Mammary epithelial cell (primary cell): ENCODE data around the gene UBE2V1.

Source experiments
- EZH2 ChIP-seq: IDR thresholded peaks from 2 replicates; pipeline ENCODE4 v1.6.1; 2012; ENCODE audit warnings: low read length, inconsistent platforms, borderline replicate concordance
- TF ChIP-seq, protein P1 (sequence below), 2 donors: IDR thresholded peaks in 1 of 2; conservative IDR thresholded peaks in 1 of 2; 2 replicates each; pipeline ENCODE4 v1.5.1; 2011 to 2012; ENCODE audit warnings: inconsistent platforms in 2 of 2, low read length in 2 of 2, mild to moderate bottlenecking in 2 of 2, control low read depth in 1 of 2, low read depth in 1 of 2; ENCODE audit not compliant: insufficient read depth in 1 of 2; ENCODE audit errors: extremely low read depth in 1 of 2

DNA sequence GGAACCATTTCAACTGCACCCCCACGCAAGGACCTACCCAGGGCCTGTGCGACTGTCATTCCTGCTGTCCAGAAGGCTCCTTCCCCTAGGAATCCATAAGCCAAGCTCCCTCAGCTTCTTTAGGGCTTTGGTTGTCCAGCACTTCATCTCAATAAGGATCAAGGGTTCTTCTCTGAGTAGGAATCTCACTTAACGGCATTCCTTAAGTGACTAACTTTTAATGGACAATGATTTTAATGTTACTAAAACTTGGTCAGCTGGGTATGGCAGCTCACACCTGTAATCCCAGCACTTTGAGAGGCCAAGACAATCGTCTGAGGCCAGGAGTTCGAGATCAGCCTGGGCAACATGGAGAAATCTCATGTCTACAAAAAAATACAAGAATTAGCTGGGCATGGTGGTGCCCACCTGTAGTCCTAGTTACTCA, 13.4 kb downstream of the UBE2V1 start:
- TF ChIP-seq, protein P1, sequence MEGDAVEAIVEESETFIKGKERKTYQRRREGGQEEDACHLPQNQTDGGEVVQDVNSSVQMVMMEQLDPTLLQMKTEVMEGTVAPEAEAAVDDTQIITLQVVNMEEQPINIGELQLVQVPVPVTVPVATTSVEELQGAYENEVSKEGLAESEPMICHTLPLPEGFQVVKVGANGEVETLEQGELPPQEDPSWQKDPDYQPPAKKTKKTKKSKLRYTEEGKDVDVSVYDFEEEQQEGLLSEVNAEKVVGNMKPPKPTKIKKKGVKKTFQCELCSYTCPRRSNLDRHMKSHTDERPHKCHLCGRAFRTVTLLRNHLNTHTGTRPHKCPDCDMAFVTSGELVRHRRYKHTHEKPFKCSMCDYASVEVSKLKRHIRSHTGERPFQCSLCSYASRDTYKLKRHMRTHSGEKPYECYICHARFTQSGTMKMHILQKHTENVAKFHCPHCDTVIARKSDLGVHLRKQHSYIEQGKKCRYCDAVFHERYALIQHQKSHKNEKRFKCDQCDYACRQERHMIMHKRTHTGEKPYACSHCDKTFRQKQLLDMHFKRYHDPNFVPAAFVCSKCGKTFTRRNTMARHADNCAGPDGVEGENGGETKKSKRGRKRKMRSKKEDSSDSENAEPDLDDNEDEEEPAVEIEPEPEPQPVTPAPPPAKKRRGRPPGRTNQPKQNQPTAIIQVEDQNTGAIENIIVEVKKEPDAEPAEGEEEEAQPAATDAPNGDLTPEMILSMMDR (conservative IDR thresholded peaks at IDR 0.05 in 1 of 2, IDR thresholded peaks at IDR 0.05 in 1 of 2; ENCODE audit: extremely low read depth in 1 of 2, insufficient read depth in 1 of 2, low read depth in 1 of 2, low read length in 2 of 2), result no peak
- TF ChIP-seq EZH2, result no peak
